Hepatocyte (in vitro differentiated cells): ENCODE data around the gene ETV6.

ENCODE experiments used
- EZH2 ChIP-seq: fragments of 200-600 bp; sonication (generic); IDR thresholded peaks from 2 replicates; pipeline ENCODE4 v1.6.1; 2016; ENCODE audit warnings: antibody characterized with exemption, mild to moderate bottlenecking, borderline replicate concordance
- EZH2phosphoT487 ChIP-seq: fragments of 200-600 bp; sonication (generic); IDR thresholded peaks from one replicate; pipeline ENCODE4 v1.6.1; 2018; ENCODE audit warnings: antibody characterized with exemption, mild to moderate bottlenecking, low read depth, moderate library complexity; ENCODE audit not compliant: unreplicated experiment, severe bottlenecking
- TF ChIP-seq, protein P1 (sequence below): fragments of 200-600 bp; sonication (generic); IDR thresholded peaks from 2 replicates; pipeline ENCODE4 v1.5.1; 2016; ENCODE audit warnings: antibody characterized with exemption, mild to moderate bottlenecking; ENCODE audit not compliant: poor library complexity

GRCh38 chr12:11697670-11698387 is 48.4 kb downstream of the ETV6 start:
- TF ChIP-seq, protein P1, sequence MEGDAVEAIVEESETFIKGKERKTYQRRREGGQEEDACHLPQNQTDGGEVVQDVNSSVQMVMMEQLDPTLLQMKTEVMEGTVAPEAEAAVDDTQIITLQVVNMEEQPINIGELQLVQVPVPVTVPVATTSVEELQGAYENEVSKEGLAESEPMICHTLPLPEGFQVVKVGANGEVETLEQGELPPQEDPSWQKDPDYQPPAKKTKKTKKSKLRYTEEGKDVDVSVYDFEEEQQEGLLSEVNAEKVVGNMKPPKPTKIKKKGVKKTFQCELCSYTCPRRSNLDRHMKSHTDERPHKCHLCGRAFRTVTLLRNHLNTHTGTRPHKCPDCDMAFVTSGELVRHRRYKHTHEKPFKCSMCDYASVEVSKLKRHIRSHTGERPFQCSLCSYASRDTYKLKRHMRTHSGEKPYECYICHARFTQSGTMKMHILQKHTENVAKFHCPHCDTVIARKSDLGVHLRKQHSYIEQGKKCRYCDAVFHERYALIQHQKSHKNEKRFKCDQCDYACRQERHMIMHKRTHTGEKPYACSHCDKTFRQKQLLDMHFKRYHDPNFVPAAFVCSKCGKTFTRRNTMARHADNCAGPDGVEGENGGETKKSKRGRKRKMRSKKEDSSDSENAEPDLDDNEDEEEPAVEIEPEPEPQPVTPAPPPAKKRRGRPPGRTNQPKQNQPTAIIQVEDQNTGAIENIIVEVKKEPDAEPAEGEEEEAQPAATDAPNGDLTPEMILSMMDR, result no peak
- TF ChIP-seq EZH2phosphoT487 (no peak), EZH2 (no peak)
